Measurements from ENCODE around the gene PDE9A.

GRCh38 chr21:42708107-42708506, 54.7 kb downstream of the PDE9A start:
- TF ChIP-seq, protein P1, sequence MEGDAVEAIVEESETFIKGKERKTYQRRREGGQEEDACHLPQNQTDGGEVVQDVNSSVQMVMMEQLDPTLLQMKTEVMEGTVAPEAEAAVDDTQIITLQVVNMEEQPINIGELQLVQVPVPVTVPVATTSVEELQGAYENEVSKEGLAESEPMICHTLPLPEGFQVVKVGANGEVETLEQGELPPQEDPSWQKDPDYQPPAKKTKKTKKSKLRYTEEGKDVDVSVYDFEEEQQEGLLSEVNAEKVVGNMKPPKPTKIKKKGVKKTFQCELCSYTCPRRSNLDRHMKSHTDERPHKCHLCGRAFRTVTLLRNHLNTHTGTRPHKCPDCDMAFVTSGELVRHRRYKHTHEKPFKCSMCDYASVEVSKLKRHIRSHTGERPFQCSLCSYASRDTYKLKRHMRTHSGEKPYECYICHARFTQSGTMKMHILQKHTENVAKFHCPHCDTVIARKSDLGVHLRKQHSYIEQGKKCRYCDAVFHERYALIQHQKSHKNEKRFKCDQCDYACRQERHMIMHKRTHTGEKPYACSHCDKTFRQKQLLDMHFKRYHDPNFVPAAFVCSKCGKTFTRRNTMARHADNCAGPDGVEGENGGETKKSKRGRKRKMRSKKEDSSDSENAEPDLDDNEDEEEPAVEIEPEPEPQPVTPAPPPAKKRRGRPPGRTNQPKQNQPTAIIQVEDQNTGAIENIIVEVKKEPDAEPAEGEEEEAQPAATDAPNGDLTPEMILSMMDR (IDR thresholded peaks at IDR 0.05) = no peak
- TF ChIP-seq POLR2A (IDR thresholded peaks at IDR 0.05) (no peak), EP300 (IDR thresholded peaks at IDR 0.05) (no peak)
